ENCODE data around the gene SMARCD3. TPM values are rescaled to one million over a fixed set of nuclear protein-coding genes. Genes with fewer than 3 reads are reported as not detected.
A peak's percentile ranks its signal among the peaks of the same experiment; 100 is the strongest.

SMARCD3 gene
- total and polyA plus RNA-seq, 2 of the 13 experiments (the other 11 are each of a cell fraction or from before 2014, with no cell fraction given) = 0.20 to 0.62 TPM

DNA sequence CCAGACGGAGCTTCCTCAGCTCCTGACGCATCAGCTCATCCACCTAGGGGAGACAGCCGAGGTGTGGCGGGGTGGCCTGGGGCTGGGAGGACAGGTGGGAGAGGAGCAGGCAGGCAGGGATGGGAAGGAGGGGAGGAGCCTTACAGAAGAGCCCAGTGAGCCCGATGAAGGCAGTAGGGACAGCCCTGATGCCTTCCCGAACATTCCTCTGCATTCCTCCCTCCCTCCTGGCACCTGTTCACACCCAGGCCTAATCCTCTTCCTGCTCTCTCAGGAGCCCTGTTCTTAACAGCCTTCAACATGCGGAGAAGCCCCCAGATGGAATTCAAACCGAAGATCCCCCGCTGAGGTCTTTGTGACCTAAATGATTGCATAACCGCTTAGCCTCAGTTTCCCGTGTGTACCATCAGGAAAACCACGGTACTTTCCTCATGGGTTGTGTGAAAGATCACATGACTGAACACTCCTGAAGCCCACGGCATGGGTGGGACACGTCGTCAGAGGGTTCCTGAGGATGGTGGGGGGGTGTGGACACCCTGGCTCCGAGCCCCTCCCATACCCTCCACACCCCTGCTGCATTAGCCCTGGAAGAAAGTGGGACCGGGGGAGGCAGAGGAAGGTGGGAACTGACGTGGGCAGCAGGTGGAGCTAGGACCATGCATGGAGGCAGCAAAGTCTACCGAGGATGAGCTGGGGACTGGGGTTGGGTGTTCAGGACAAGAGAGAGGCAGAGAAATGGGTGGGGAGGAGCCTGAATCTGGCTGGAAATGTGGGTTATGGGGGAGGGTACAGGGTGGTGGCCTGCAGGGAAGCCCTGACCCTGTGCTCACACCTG, 52.7 kb downstream of the SMARCD3 start:
- CTCF ChIA-PET (ENCODE audit: low intra/inter-chr PET ratio, low total read pairs) = no interaction called here

DNA sequence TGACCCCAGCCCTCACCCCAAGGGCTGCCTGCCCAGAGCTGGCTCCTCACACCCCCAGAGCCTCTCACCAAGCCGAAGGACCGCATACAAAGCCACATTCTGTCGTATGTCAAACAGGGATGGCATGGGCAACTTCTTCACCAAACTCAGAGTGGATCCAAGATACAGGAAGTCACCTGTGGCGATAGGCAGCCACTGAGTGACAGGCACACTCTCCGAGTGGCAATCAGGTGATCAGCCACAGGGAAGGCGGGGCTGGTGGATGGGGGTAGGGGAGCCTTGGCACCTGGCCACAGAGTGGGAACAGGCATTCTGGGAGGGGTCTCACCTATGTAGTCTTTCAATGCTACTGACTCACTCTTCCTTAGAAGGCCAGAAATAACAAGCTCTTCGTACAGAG, 54.3 kb downstream of the SMARCD3 start:
- H3K36me3 ChIP-seq (replicated peaks in 1 of 2; ENCODE audit: control insufficient read depth in 1 of 2, insufficient read depth in 2 of 2, low read length in 2 of 2) = no peaks in the 10 kb centered on the region
- H3K27me3 ChIP-seq (ENCODE audit: control insufficient read depth in 1 of 2, insufficient read depth in 2 of 2, low read length in 2 of 2) = peaks cover 13 to 80% of the 10 kb centered on the region in 2 experiments; a peak in 4 of 5 replicates
- H3K9me3 ChIP-seq (ENCODE audit: low read length) = no peaks in the 10 kb centered on the region
- FAIRE-seq (no peak), ATAC-seq (no peak), DNase-seq (ENCODE audit: low spot score) (no peak)
- no TSS peak for BruUV-seq (replicated peaks)
- no peaks in the 10 kb centered on the region for H3K79me2 ChIP-seq (ENCODE audit: insufficient read depth, low read length)
- intact Hi-C loops (cut with micrococcal nuclease; ENCODE audit: unreplicated experiment) (no loop called here), in situ Hi-C loops (cut with HindIII; ENCODE audit: extremely low pct_ligation_motif_present, low pct_unique_long_range_greater_than_20kb) (loop anchor here (10.0 kb wide), 1 partner anchor 111 kb away; no protein-coding TSS in a partner anchor)
- H4K20me1 ChIP-seq (ENCODE audit: insufficient read depth, low read length) = no peaks in the 10 kb centered on the region
- no peak for TF ChIP-seq ZNF124 (CRISPR knock-in tag; IDR thresholded peaks at IDR 0.05)
- TF ChIP-seq KDM5B (CRISPR knock-in tag; IDR thresholded peaks at IDR 0.05; ENCODE audit: borderline replicate concordance) = no peak
- no peak for TF ChIP-seq KDM5A (IDR thresholded peaks at IDR 0.05; ENCODE audit: borderline replicate concordance, low read length)
- TF ChIP-seq, protein P1, sequence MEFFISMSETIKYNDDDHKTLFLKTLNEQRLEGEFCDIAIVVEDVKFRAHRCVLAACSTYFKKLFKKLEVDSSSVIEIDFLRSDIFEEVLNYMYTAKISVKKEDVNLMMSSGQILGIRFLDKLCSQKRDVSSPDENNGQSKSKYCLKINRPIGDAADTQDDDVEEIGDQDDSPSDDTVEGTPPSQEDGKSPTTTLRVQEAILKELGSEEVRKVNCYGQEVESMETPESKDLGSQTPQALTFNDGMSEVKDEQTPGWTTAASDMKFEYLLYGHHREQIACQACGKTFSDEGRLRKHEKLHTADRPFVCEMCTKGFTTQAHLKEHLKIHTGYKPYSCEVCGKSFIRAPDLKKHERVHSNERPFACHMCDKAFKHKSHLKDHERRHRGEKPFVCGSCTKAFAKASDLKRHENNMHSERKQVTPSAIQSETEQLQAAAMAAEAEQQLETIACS (CRISPR knock-in tag; IDR thresholded peaks at IDR 0.05) = no peak
- no peak for TF ChIP-seq SIN3B (IDR thresholded peaks at IDR 0.05; ENCODE audit: low read length)
- TF ChIP-seq HES4 (CRISPR knock-in tag; IDR thresholded peaks at IDR 0.05; ENCODE audit: borderline replicate concordance) = no peak
- TF ChIP-seq ZBTB20 (CRISPR knock-in tag; IDR thresholded peaks at IDR 0.05; ENCODE audit: borderline replicate concordance, low read depth) = no peak
- TF ChIP-seq, protein P2, sequence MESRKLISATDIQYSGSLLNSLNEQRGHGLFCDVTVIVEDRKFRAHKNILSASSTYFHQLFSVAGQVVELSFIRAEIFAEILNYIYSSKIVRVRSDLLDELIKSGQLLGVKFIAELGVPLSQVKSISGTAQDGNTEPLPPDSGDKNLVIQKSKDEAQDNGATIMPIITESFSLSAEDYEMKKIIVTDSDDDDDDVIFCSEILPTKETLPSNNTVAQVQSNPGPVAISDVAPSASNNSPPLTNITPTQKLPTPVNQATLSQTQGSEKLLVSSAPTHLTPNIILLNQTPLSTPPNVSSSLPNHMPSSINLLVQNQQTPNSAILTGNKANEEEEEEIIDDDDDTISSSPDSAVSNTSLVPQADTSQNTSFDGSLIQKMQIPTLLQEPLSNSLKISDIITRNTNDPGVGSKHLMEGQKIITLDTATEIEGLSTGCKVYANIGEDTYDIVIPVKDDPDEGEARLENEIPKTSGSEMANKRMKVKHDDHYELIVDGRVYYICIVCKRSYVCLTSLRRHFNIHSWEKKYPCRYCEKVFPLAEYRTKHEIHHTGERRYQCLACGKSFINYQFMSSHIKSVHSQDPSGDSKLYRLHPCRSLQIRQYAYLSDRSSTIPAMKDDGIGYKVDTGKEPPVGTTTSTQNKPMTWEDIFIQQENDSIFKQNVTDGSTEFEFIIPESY (CRISPR knock-in tag; IDR thresholded peaks at IDR 0.05) = no peak
- no peak overlapping the region for H3K4me3 ChIP-seq (replicated peaks in 1 of 3; ENCODE audit: insufficient read depth in 1 of 3, low read depth in 2 of 3, low read length in 3 of 3)
- CTCF ChIA-PET (ENCODE audit: low intra/inter-chr PET ratio, low total read pairs) = no interaction called here
- H3K4me1 ChIP-seq (ENCODE audit: insufficient read depth, low read length) = no peaks in the 10 kb centered on the region
- H3K4me2 ChIP-seq (ENCODE audit: low read depth, low read length) = no peak overlapping the region
- no peak overlapping the region for H3K27ac ChIP-seq (ENCODE audit: extremely low read length, insufficient read depth, low read length)
- no peak overlapping the region for H2AFZ ChIP-seq (ENCODE audit: low read length)
- 0% methylated on average over 1 of the region's 7 CpGs for WGBS (ENCODE audit: low lambda C conversion rate)
- H3K9ac ChIP-seq (ENCODE audit: insufficient read depth, low read depth, low read length) = no peak overlapping the region
- POLR2A ChIA-PET = no interaction called here

More for the DNA sequence above, 52.7 kb downstream of the SMARCD3 start:
- in situ Hi-C loops (cut with HindIII; ENCODE audit: extremely low pct_ligation_motif_present, low pct_unique_long_range_greater_than_20kb) = loop anchor here (10.0 kb wide), 1 partner anchor 109 kb away; no protein-coding TSS in a partner anchor
- no peak for TF ChIP-seq ZNF510 (CRISPR knock-in tag; IDR thresholded peaks at IDR 0.05; ENCODE audit: low read depth)
- TF ChIP-seq, protein P3, sequence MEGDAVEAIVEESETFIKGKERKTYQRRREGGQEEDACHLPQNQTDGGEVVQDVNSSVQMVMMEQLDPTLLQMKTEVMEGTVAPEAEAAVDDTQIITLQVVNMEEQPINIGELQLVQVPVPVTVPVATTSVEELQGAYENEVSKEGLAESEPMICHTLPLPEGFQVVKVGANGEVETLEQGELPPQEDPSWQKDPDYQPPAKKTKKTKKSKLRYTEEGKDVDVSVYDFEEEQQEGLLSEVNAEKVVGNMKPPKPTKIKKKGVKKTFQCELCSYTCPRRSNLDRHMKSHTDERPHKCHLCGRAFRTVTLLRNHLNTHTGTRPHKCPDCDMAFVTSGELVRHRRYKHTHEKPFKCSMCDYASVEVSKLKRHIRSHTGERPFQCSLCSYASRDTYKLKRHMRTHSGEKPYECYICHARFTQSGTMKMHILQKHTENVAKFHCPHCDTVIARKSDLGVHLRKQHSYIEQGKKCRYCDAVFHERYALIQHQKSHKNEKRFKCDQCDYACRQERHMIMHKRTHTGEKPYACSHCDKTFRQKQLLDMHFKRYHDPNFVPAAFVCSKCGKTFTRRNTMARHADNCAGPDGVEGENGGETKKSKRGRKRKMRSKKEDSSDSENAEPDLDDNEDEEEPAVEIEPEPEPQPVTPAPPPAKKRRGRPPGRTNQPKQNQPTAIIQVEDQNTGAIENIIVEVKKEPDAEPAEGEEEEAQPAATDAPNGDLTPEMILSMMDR (CRISPR knock-in tag; IDR thresholded peaks at IDR 0.05) = peak; percentile 23; the same call in 1 of the 2 replicates
- DNase-seq (ENCODE audit: low spot score) (no peak), FAIRE-seq (no peak), ATAC-seq (no peak)
- BruUV-seq (replicated peaks) = no TSS peak
- no peaks in the 10 kb centered on the region for H4K20me1 ChIP-seq (ENCODE audit: insufficient read depth, low read length)
- peaks cover 16 to 92% of the 10 kb centered on the region in 2 experiments; a peak in 4 of 5 replicates for H3K27me3 ChIP-seq (ENCODE audit: control insufficient read depth in 1 of 2, insufficient read depth in 2 of 2, low read length in 2 of 2)
- 4% methylated on average over 16 of the region's 19 CpGs for WGBS (ENCODE audit: low lambda C conversion rate)
- no peak overlapping the region for H2AFZ ChIP-seq (ENCODE audit: low read length)
- no peaks in the 10 kb centered on the region for H3K79me2 ChIP-seq (ENCODE audit: insufficient read depth, low read length)
- H3K9me3 ChIP-seq (ENCODE audit: low read length) = no peaks in the 10 kb centered on the region
- POLR2A ChIA-PET = no interaction called here
- no peaks in the 10 kb centered on the region for H3K4me1 ChIP-seq (ENCODE audit: insufficient read depth, low read length)
- H3K4me3 ChIP-seq (replicated peaks in 1 of 3; ENCODE audit: insufficient read depth in 1 of 3, low read depth in 2 of 3, low read length in 3 of 3) = no peak overlapping the region
- H3K9ac ChIP-seq (ENCODE audit: insufficient read depth, low read depth, low read length) = no peak overlapping the region
- no peak overlapping the region for H3K4me2 ChIP-seq (ENCODE audit: low read depth, low read length)
- intact Hi-C loops (cut with micrococcal nuclease; ENCODE audit: unreplicated experiment) = no loop called here
- no peaks in the 10 kb centered on the region for H3K36me3 ChIP-seq (replicated peaks in 1 of 2; ENCODE audit: control insufficient read depth in 1 of 2, insufficient read depth in 2 of 2, low read length in 2 of 2)
- no peak overlapping the region for H3K27ac ChIP-seq (ENCODE audit: extremely low read length, insufficient read depth, low read length)

Measured in HepG2 (cell line).